H9 (cell line): ENCODE results near the gene LPO. TPM values are rescaled to one million over a fixed set of nuclear protein-coding genes. Genes with fewer than 3 reads are reported as not detected.

Experiments
- DNase-seq: peaks from one replicate; pipeline ENCODE4 v3.0.0-alpha.2; 2017
- H2AFZ ChIP-seq: one replicate; pipeline ENCODE4 v1.6.1; 2013; ENCODE audit warnings: mild to moderate bottlenecking, low read length, control low read depth, moderate library complexity
- H2AK5ac ChIP-seq: 2 replicates; pipeline ENCODE4 v1.6.1; 2013; ENCODE audit warnings: low read length, control low read depth, mixed read lengths; ENCODE audit not compliant: insufficient read length
- H2BK120ac ChIP-seq: one replicate; pipeline ENCODE4 v1.6.1; 2013; ENCODE audit warnings: low read depth, mild to moderate bottlenecking, low read length, control low read depth, inconsistent platforms; ENCODE audit not compliant: poor library complexity, severe bottlenecking
- H2BK12ac ChIP-seq: 2 replicates; pipeline ENCODE4 v1.6.1; 2013; ENCODE audit warnings: low read length, control low read depth, mixed read lengths, low read depth; ENCODE audit not compliant: insufficient read length
- H2BK15ac ChIP-seq: 2 replicates; pipeline ENCODE4 v1.6.1; 2013; ENCODE audit warnings: low read depth, low read length, control low read depth
- H2BK20ac ChIP-seq: one replicate; pipeline ENCODE4 v1.6.1; 2013; ENCODE audit warnings: low read depth, mild to moderate bottlenecking, low read length, control low read depth, inconsistent platforms; ENCODE audit not compliant: poor library complexity, severe bottlenecking
- H2BK5ac ChIP-seq: 2 replicates; pipeline ENCODE4 v1.6.1; 2013; ENCODE audit warnings: low read length, control low read depth, mixed read lengths; ENCODE audit not compliant: insufficient read length
- H3K14ac ChIP-seq: 2 replicates; pipeline ENCODE4 v1.6.1; 2013; ENCODE audit warnings: low read length, control low read depth; ENCODE audit not compliant: insufficient read depth
- H3K18ac ChIP-seq: 2 replicates; pipeline ENCODE4 v1.6.1; 2013; ENCODE audit warnings: low read depth, mild to moderate bottlenecking, mixed read lengths, low read length, control low read depth; ENCODE audit not compliant: insufficient read length
- H3K23ac ChIP-seq: 2 replicates; pipeline ENCODE4 v1.6.1; 2013; ENCODE audit warnings: low read length, control low read depth, mixed read lengths, low read depth; ENCODE audit not compliant: insufficient read length
- H3K23me2 ChIP-seq: 2 replicates; pipeline ENCODE4 v1.6.1; 2013; ENCODE audit warnings: low read depth, mild to moderate bottlenecking, mixed read lengths, low read length, control low read depth; ENCODE audit not compliant: insufficient read length, poor library complexity, severe bottlenecking
- H3K27ac ChIP-seq: 2 replicates; pipeline ENCODE4 v1.5.1; 2013; ENCODE audit warnings: low read length, control low read depth, mixed read lengths, low read depth; ENCODE audit not compliant: insufficient read length
- H3K27me3 ChIP-seq: 2 replicates; pipeline ENCODE4 v1.6.1; 2013; ENCODE audit warnings: low read length, control low read depth, inconsistent platforms; ENCODE audit not compliant: insufficient read depth
- H3K4ac ChIP-seq: 2 replicates; pipeline ENCODE4 v1.6.1; 2013; ENCODE audit warnings: low read depth, mild to moderate bottlenecking, control low read depth, inconsistent platforms, low read length, moderate library complexity
- H3K4me1 ChIP-seq: 2 replicates; pipeline ENCODE4 v1.6.1; 2013; ENCODE audit warnings: low read length, control low read depth, inconsistent platforms; ENCODE audit not compliant: insufficient read depth
- H3K4me2 ChIP-seq: 2 replicates; pipeline ENCODE4 v1.6.1; 2013; ENCODE audit warnings: low read length, control low read depth, mixed read lengths; ENCODE audit not compliant: insufficient read length, insufficient read depth
- H3K56ac ChIP-seq: 2 replicates; pipeline ENCODE4 v1.6.1; 2013; ENCODE audit warnings: low read depth, mild to moderate bottlenecking, mixed read lengths, low read length, control low read depth; ENCODE audit not compliant: insufficient read length
- H3K79me1 ChIP-seq: 2 replicates; pipeline ENCODE4 v1.6.1; 2013; ENCODE audit warnings: low read depth, mild to moderate bottlenecking, moderate library complexity, low read length, control low read depth, inconsistent platforms; ENCODE audit not compliant: insufficient read depth, poor library complexity, severe bottlenecking
- H3K79me2 ChIP-seq: 2 replicates; pipeline ENCODE4 v1.6.1; 2013; ENCODE audit warnings: low read length, control low read depth, inconsistent platforms; ENCODE audit not compliant: insufficient read depth
- H3K9ac ChIP-seq: 2 replicates; pipeline ENCODE4 v1.6.1; 2013; ENCODE audit warnings: low read length, control low read depth, mixed read lengths; ENCODE audit not compliant: insufficient read length; ENCODE audit errors: extremely low read depth
- H3K9me3 ChIP-seq: one replicate; pipeline ENCODE4 v1.6.1; 2013; ENCODE audit warnings: low read depth, low read length, inconsistent platforms; ENCODE audit not compliant: control insufficient read depth
- H3T11ph ChIP-seq: one replicate; pipeline ENCODE4 v1.6.1; 2013; ENCODE audit warnings: mild to moderate bottlenecking, low read length, control low read depth, inconsistent platforms
- H4K20me1 ChIP-seq: one replicate; pipeline ENCODE4 v1.6.1; 2013; ENCODE audit not compliant: control insufficient read depth, insufficient read length, insufficient read depth
- H4K5ac ChIP-seq: 2 replicates; pipeline ENCODE4 v1.6.1; 2013; ENCODE audit warnings: low read depth, mild to moderate bottlenecking, mixed read lengths, low read length, control low read depth; ENCODE audit not compliant: insufficient read length
- H4K8ac ChIP-seq: replicated peaks from 2 replicates; pipeline ENCODE4 v1.6.1; 2013; ENCODE audit warnings: low read length, control low read depth, mixed read lengths, low read depth; ENCODE audit not compliant: insufficient read length
- H4K91ac ChIP-seq: 2 replicates; pipeline ENCODE4 v1.6.1; 2013; ENCODE audit warnings: low read depth, mild to moderate bottlenecking, moderate library complexity, mixed read lengths, low read length, control low read depth; ENCODE audit not compliant: insufficient read length
- H3K27ac Mint-ChIP-seq, 3 experiments: 2 replicates in 2 of 3; 3 replicates in 1 of 3; pipeline ENCODE4 v1.8.0; 2020 to 2021; ENCODE audit warnings: mixed read lengths in 3 of 3, mild to moderate bottlenecking in 1 of 3, moderate library complexity in 1 of 3
- H3K27me3 Mint-ChIP-seq: 2 replicates; pipeline ENCODE4 v1.8.0; 2021; ENCODE audit warnings: low read depth, mild to moderate bottlenecking, moderate library complexity, mixed read lengths
- H3K36me3 Mint-ChIP-seq, 3 experiments: 2 replicates in 2 of 3; 3 replicates in 1 of 3; pipeline ENCODE4 v1.8.0; 2020 to 2021; ENCODE audit warnings: low read depth in 3 of 3, mixed read lengths in 3 of 3; ENCODE audit not compliant: insufficient read depth in 1 of 3
- H3K4me1 Mint-ChIP-seq, 2 experiments: 2 replicates each; pipeline ENCODE4 v1.8.0; 2020; ENCODE audit warnings: mixed read lengths in 2 of 2
- H3K4me3 Mint-ChIP-seq, 2 experiments: 2 replicates in 1 of 2; 3 replicates in 1 of 2; pipeline ENCODE4 v1.8.0; 2020 to 2021; ENCODE audit warnings: mild to moderate bottlenecking in 2 of 2, mixed read lengths in 2 of 2, moderate library complexity in 1 of 2
- H3K9me3 Mint-ChIP-seq, 2 experiments: 2 replicates in 1 of 2; 3 replicates in 1 of 2; pipeline ENCODE4 v1.8.0; 2020; ENCODE audit warnings: mild to moderate bottlenecking in 2 of 2, mixed read lengths in 2 of 2, moderate library complexity in 1 of 2
- WGBS: extraction: QIAGEN DNeasy Blood & Tissue Kit; methylation state at CpG from one replicate; pipeline ENCODE4 v1.1.7; 2013; ENCODE audit warnings: missing lambda C conversion rate, low lambda C conversion rate, mixed read lengths; ENCODE audit not compliant: insufficient read length; ENCODE audit errors: extremely low coverage; 5-methylcytosine and 5-hydroxymethylcytosine counted together
- total RNA-seq: library from RNA; stranded (reverse); gene quantifications from 2 replicates; pipeline ENCODE4 v1.2.1, GENCODE V29; 2021
- TF ChIP-seq, protein P1 (sequence below): fragments of 200-600 bp; sonication (generic); conservative IDR thresholded peaks from 3 replicates; pipeline ENCODE4 v1.8.0; 2021; ENCODE audit warnings: antibody characterized with exemption, mild to moderate bottlenecking

Gene LPO
- total RNA-seq, 1 experiment from 2014 or later, result 0.17 TPM

DNA sequence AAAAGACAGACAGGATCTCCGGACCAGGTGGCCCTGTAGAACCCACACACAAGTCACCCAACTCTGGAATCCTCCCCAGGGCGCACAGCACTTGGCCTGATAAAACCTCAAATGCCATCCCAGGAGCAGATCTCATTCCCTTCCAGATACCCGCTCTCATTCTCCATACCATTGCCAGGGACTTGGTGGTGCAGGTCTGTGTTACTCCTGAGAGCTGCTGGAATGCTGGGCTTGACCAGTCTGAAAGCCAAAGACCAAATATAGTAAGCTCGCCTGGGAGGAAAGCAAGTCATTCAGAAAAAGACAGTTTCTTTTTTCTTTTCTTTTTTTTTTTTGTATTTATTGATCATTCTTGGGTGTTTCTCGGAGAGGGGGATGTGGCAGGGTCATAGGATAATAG lies 30.0 kb upstream of the LPO start:
- H4K20me1 ChIP-seq, result no peaks in the 10 kb centered on the region
- Mint-ChIP-seq H3K27me3 (no peaks in the 10 kb centered on the region), H3K9me3 (no peaks in the 10 kb centered on the region), H3K27ac (no peak overlapping the region), H3K4me1 (no peaks in the 10 kb centered on the region), H3K4me3 (no peak overlapping the region), H3K36me3 (peaks cover 9 to 42% (median 32%) of the 10 kb centered on the region in 3 experiments; a peak in 6 of 7 replicates)
- no peaks in the 10 kb centered on the region for H3K27me3 ChIP-seq
- no peak overlapping the region for H3K9ac ChIP-seq
- H3K56ac ChIP-seq, result no peak overlapping the region
- H3K4me1 ChIP-seq, result no peaks in the 10 kb centered on the region
- no peaks in the 10 kb centered on the region for H3K9me3 ChIP-seq
- H3K18ac ChIP-seq, result no peak overlapping the region
- TF ChIP-seq, protein P1, sequence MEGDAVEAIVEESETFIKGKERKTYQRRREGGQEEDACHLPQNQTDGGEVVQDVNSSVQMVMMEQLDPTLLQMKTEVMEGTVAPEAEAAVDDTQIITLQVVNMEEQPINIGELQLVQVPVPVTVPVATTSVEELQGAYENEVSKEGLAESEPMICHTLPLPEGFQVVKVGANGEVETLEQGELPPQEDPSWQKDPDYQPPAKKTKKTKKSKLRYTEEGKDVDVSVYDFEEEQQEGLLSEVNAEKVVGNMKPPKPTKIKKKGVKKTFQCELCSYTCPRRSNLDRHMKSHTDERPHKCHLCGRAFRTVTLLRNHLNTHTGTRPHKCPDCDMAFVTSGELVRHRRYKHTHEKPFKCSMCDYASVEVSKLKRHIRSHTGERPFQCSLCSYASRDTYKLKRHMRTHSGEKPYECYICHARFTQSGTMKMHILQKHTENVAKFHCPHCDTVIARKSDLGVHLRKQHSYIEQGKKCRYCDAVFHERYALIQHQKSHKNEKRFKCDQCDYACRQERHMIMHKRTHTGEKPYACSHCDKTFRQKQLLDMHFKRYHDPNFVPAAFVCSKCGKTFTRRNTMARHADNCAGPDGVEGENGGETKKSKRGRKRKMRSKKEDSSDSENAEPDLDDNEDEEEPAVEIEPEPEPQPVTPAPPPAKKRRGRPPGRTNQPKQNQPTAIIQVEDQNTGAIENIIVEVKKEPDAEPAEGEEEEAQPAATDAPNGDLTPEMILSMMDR, result no peak
- no peak overlapping the region for H3T11ph ChIP-seq
- WGBS, result no CpG with 5 or more reads among the region's 5 CpGs
- no peaks in the 10 kb centered on the region for H3K79me2 ChIP-seq
- no peak overlapping the region for H4K5ac ChIP-seq
- H3K23ac ChIP-seq, result no peak overlapping the region
- H2BK5ac ChIP-seq, result no peak overlapping the region
- no peak overlapping the region for H3K14ac ChIP-seq
- H3K4me2 ChIP-seq, result no peak overlapping the region
- no peak overlapping the region for H3K4ac ChIP-seq
- H3K27ac ChIP-seq, result no peak overlapping the region
- H2BK120ac ChIP-seq, result no peak overlapping the region
- no peak overlapping the region for H2AK5ac ChIP-seq
- H4K8ac ChIP-seq, result no peak overlapping the region
- H4K91ac ChIP-seq, result no peak overlapping the region
- H3K79me1 ChIP-seq, result no peaks in the 10 kb centered on the region
- H2BK12ac ChIP-seq, result no peak overlapping the region
- no peak overlapping the region for H2BK20ac ChIP-seq
- peak; percentile 16 for DNase-seq
- no peaks in the 10 kb centered on the region for H3K23me2 ChIP-seq
- no peak overlapping the region for H2AFZ ChIP-seq
- H2BK15ac ChIP-seq, result no peak overlapping the region
